Endothelial cell (in vitro differentiated cells): ENCODE results near the gene PRKAR2A. TPM values are rescaled to one million over a fixed set of nuclear protein-coding genes. Genes with fewer than 3 reads are reported as not detected.

Experiments
- DNase-seq: peaks from one replicate; pipeline ENCODE4 v3.0.0; 2021; ENCODE audit warnings: low spot score
- H3K27ac Mint-ChIP-seq: one replicate; pipeline ENCODE4 v1.8.0; 2021; ENCODE audit warnings: mixed read lengths, inconsistent platforms; ENCODE audit not compliant: unreplicated experiment
- H3K27me3 Mint-ChIP-seq: one replicate; pipeline ENCODE4 v1.8.0; 2021; ENCODE audit warnings: mild to moderate bottlenecking, moderate library complexity, mixed read lengths, inconsistent platforms; ENCODE audit not compliant: unreplicated experiment
- H3K36me3 Mint-ChIP-seq: one replicate; pipeline ENCODE4 v1.8.0; 2021; ENCODE audit warnings: mild to moderate bottlenecking, low read depth, mixed read lengths, inconsistent platforms; ENCODE audit not compliant: unreplicated experiment
- H3K4me1 Mint-ChIP-seq: one replicate; pipeline ENCODE4 v1.8.0; 2021; ENCODE audit warnings: mild to moderate bottlenecking, mixed read lengths, inconsistent platforms; ENCODE audit not compliant: unreplicated experiment
- H3K4me3 Mint-ChIP-seq: one replicate; pipeline ENCODE4 v1.8.0; 2021; ENCODE audit warnings: mild to moderate bottlenecking, mixed read lengths, inconsistent platforms; ENCODE audit not compliant: unreplicated experiment
- H3K9me3 Mint-ChIP-seq: one replicate; pipeline ENCODE4 v1.8.0; 2021; ENCODE audit warnings: mixed read lengths, inconsistent platforms; ENCODE audit not compliant: unreplicated experiment
- CTCF ChIP-seq: fragments of 200-600 bp; sonication (generic); IDR thresholded peaks from one replicate; pipeline ENCODE4 v1.5.0; 2021; ENCODE audit warnings: antibody characterized with exemption; ENCODE audit not compliant: unreplicated experiment
- total RNA-seq: library from RNA; stranded (reverse); fragmentation: NEBNext Ultra II Directional; extraction: Animal tissue kit (Norgen Biotek cat#: 25700); gene quantifications from one replicate; pipeline ENCODE4 v1.2.1, GENCODE V29; 2021; ENCODE audit not compliant: unreplicated experiment

The PRKAR2A gene
- total RNA-seq, 1 donor from 2014 or later = 67.3 TPM

DNA sequence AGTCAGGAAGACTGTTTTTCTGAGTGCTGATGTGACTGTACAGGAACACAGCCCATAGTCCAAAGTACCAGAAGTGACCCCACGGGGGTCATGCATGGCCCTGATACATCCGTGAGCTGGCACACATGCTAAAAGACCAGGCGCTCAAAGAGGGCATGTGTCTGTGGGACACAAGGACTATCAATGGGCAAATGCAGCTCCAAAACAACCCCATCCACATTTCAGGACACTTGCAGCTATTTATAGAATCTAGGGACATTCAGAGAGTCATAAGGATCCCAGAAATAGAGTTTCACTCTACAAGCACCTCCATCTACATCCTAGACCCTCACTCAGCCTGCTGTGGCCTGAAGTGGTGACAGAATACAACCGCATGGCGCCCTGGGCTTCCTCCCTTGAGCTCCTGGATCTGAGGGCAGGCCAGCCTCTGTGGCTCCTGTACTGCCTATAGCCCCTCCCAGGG lies 34.0 kb upstream of the PRKAR2A start:
- H3K9me3 Mint-ChIP-seq = no peaks in the 10 kb centered on the region
- H3K27me3 Mint-ChIP-seq = no peaks in the 10 kb centered on the region
- no peak for DNase-seq
- H3K4me1 Mint-ChIP-seq = no peaks in the 10 kb centered on the region
- H3K4me3 Mint-ChIP-seq = no peak overlapping the region
- no peak for TF ChIP-seq CTCF
- H3K36me3 Mint-ChIP-seq = no peaks in the 10 kb centered on the region
- no peak overlapping the region for H3K27ac Mint-ChIP-seq

DNA sequence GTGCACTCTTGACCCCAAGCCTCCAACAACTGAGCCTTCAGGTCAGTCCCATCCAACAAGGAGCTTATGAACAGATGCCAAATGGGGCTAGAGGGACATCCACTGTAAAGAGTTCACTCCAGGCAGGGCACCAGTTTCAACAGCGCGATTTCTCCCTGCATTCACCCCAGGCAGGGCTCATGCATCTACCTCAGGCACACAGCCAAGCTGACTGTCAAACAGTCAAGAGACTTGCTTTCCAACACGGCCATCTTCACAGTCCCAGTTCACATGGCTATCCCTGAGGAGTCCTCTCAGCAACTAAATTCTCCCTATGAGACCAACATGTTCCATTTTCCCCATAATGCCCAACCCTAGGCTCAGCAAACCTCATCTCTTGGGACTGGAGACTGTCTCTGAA lies 33.3 kb upstream of the PRKAR2A start:
- no peak for TF ChIP-seq CTCF

GRCh38 chr3:48879994-48880377 lies 32.3 kb upstream of the PRKAR2A start:
- no peak for DNase-seq
- TF ChIP-seq CTCF = no peak
- Mint-ChIP-seq H3K27ac (no peak overlapping the region), H3K4me3 (no peak overlapping the region), H3K9me3 (no peaks in the 10 kb centered on the region), H3K27me3 (no peaks in the 10 kb centered on the region), H3K36me3 (no peaks in the 10 kb centered on the region), H3K4me1 (no peaks in the 10 kb centered on the region)

More for the DNA sequence above, 33.3 kb upstream of the PRKAR2A start:
- DNase-seq = no peak
- Mint-ChIP-seq H3K4me1 (no peaks in the 10 kb centered on the region), H3K4me3 (no peak overlapping the region), H3K27ac (no peak overlapping the region), H3K27me3 (no peaks in the 10 kb centered on the region), H3K9me3 (no peaks in the 10 kb centered on the region), H3K36me3 (no peaks in the 10 kb centered on the region)

- Mint-ChIP-seq H3K27ac (no peak overlapping the region), H3K4me1 (no peaks in the 10 kb centered on the region), H3K4me3 (no peak overlapping the region), H3K27me3 (no peaks in the 10 kb centered on the region), H3K36me3 (no peaks in the 10 kb centered on the region), H3K9me3 (no peaks in the 10 kb centered on the region)
- TF ChIP-seq CTCF = no peak
- DNase-seq = no peak
Observed at GRCh38 chr3:48879307-48879993, 31.8 kb upstream of the PRKAR2A start.

DNA sequence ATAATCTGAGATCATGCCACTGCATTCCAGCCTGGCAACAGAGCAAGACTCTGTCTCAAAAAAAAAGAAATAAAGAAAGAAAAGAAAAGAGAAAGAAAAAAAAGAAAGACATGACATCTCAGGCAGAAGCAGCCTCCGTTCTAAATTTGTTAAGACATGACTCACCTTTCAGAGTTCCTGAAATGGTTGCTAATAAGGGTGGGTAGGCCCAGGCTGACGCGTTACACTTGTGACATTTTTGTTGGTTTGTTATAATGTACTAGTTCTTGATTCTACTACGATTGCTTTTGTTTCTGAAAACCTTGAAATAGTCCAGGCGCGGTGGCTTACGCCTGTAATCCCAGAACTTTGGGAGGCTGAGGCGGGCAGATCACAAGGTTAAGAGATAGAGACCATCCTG lies 30.0 kb upstream of the PRKAR2A start:
- no peaks in the 10 kb centered on the region for H3K9me3 Mint-ChIP-seq
- no peak overlapping the region for H3K4me3 Mint-ChIP-seq
- no peak for DNase-seq
- H3K27me3 Mint-ChIP-seq = no peaks in the 10 kb centered on the region
- no peaks in the 10 kb centered on the region for H3K4me1 Mint-ChIP-seq
- H3K27ac Mint-ChIP-seq = no peak overlapping the region
- no peaks in the 10 kb centered on the region for H3K36me3 Mint-ChIP-seq
- no peak for TF ChIP-seq CTCF
